ENCODE data around the gene KLRG1. TPM values are rescaled to one million over a fixed set of nuclear protein-coding genes. Genes with fewer than 3 reads are reported as not detected.

The KLRG1 gene
- polyA plus RNA-seq, 1 of the 3 experiments (the other 2 are of a cell fraction): 5.1 TPM

DNA sequence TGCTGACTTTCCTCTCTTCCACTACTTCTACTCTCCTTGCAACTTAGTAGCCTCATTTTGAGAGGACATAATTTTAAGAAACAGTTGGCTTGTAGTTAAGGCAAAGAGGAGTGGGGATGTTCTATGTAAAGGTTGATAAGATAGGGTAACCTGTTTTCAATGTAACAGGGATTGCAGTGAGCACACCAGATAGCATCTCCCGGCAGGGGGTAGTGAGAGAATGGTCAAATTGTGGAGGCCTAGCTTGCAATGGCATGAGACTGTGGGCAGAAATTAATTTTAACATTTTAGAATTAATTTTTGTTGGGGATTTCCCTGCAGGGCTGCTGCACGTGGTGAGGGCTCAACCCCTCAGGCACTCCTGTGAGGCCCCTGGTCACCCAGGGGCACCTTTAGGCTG lies 41.4 kb downstream of the KLRG1 start:
- WGBS (ENCODE audit: low lambda C conversion rate): 45% methylated on average over 2 of the region's 2 CpGs
- CTCF ChIA-PET: interaction anchor here (0.7 to 1.7 kb wide), 3 partner anchors 8 to 141 kb away, joined by 3 to 6 read pairs (median 5); no protein-coding TSS in a partner anchor

DNA sequence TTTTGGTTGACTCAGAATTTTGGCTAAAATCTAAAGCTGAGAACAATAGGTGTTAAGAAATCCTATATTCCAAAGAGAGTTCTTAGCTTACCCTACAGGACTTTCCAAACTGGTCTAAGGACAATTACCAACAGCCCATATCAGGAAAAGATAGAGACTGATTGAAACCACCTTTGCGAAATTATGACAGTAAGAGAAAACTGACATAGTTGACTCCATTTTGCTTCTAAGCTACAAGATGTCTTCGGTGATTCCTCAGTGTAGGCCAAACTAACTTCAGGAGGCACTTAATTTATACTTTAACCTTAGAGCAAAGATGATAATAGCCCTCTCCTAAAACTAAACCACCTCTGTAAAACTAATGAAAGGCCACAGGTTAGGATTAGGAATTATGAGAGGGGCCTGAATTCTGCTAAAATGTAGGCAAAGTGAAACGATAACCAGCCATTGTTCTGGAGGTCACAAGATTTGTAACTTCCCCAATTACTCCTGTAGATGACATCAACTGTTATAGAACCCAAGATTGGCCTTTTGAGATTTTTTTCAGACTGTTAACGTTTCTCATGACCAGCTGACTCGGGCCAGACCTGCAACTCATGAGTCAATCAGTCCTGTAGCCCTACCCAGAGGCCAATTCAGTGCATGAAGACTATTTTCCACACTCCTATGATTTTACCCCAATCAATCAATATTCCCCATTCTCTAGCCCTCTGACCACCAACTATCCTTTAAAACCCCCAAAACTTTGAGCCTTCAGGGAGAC lies 43.0 kb downstream of the KLRG1 start:
- Histone ChIP-seq H3K4me1 (ENCODE audit: control insufficient read depth in 1 of 2, insufficient read depth in 2 of 2, low read depth in 1 of 2, low read length in 1 of 2) (no peaks in the 10 kb centered on the region), H2AFZ (ENCODE audit: low read depth) (no peak overlapping the region), H3K27ac (ENCODE audit: low read depth in 2 of 2, low read length in 1 of 2) (no peak overlapping the region), H3K27me3 (ENCODE audit: insufficient read depth) (no peaks in the 10 kb centered on the region), H3K9me3 (no peaks in the 10 kb centered on the region), H4K20me1 (ENCODE audit: insufficient read depth) (no peaks in the 10 kb centered on the region), H3K4me3 (ENCODE audit: low read depth in 2 of 2, low read length in 1 of 2) (no peak overlapping the region), H3K36me3 (replicated peaks in 1 of 2; ENCODE audit: control insufficient read depth in 1 of 2, insufficient read depth in 2 of 2, low read length in 1 of 2) (no peaks in the 10 kb centered on the region), H3K9me2 (no peaks in the 10 kb centered on the region), H3K4me2 (no peak overlapping the region), H3F3A (replicated peaks; ENCODE audit: insufficient read depth) (no peaks in the 10 kb centered on the region), H3K79me2 (ENCODE audit: insufficient read depth) (no peaks in the 10 kb centered on the region), H3K9ac (no peak overlapping the region)
- ChIA-PET POLR2A (no interaction called here), CTCF (interaction anchor here (1.0 to 1.4 kb wide), 3 partner anchors 10 to 351 kb away, joined by 3 to 4 read pairs (median 4); no protein-coding TSS in a partner anchor)
- 57% methylated on average over 5 of the region's 5 CpGs for WGBS (ENCODE audit: low lambda C conversion rate)
- no peak for DNase-seq
- TF ChIP-seq IRF3 (IDR thresholded peaks at IDR 0.05; ENCODE audit: low read depth, low read length): no peak
- no peak for TF ChIP-seq USF1 (IDR thresholded peaks at IDR 0.05; ENCODE audit: borderline replicate concordance, low read depth)
- TF ChIP-seq CHD2 (IDR thresholded peaks at IDR 0.05; ENCODE audit: low read length, partially characterized antibody): no peak
- TF ChIP-seq TAF1 (IDR thresholded peaks at IDR 0.05; ENCODE audit: borderline replicate concordance, low read depth, low read length): no peak
- TF ChIP-seq, protein P1, sequence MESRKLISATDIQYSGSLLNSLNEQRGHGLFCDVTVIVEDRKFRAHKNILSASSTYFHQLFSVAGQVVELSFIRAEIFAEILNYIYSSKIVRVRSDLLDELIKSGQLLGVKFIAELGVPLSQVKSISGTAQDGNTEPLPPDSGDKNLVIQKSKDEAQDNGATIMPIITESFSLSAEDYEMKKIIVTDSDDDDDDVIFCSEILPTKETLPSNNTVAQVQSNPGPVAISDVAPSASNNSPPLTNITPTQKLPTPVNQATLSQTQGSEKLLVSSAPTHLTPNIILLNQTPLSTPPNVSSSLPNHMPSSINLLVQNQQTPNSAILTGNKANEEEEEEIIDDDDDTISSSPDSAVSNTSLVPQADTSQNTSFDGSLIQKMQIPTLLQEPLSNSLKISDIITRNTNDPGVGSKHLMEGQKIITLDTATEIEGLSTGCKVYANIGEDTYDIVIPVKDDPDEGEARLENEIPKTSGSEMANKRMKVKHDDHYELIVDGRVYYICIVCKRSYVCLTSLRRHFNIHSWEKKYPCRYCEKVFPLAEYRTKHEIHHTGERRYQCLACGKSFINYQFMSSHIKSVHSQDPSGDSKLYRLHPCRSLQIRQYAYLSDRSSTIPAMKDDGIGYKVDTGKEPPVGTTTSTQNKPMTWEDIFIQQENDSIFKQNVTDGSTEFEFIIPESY (IDR thresholded peaks at IDR 0.05; ENCODE audit: borderline replicate concordance, low read depth): no peak
- no peak for TF ChIP-seq FOXM1 (IDR thresholded peaks at IDR 0.05; ENCODE audit: low read depth)
- no peak for TF ChIP-seq SMC3 (IDR thresholded peaks at IDR 0.05; ENCODE audit: low read depth, low read length)
- no peak for TF ChIP-seq EZH2phosphoT487 (IDR thresholded peaks at IDR 0.05; ENCODE audit: borderline replicate concordance, low read depth)
- no peak for TF ChIP-seq GABPA (IDR thresholded peaks at IDR 0.05; ENCODE audit: low read depth)
- no peak for TF ChIP-seq CTCF (IDR thresholded peaks at IDR 0.05)
- TF ChIP-seq MAX (IDR thresholded peaks at IDR 0.05; ENCODE audit: low read depth): no peak

More for the DNA sequence above, 41.4 kb downstream of the KLRG1 start:
- POLR2A ChIA-PET: no interaction called here
- Histone ChIP-seq H4K20me1 (ENCODE audit: insufficient read depth) (no peaks in the 10 kb centered on the region), H3K27ac (ENCODE audit: low read depth in 2 of 2, low read length in 1 of 2) (no peak overlapping the region), H3K79me2 (ENCODE audit: insufficient read depth) (no peaks in the 10 kb centered on the region), H3K4me2 (no peak overlapping the region), H2AFZ (ENCODE audit: low read depth) (no peak overlapping the region), H3K4me3 (ENCODE audit: low read depth in 2 of 2, low read length in 1 of 2) (no peak overlapping the region), H3K9me2 (no peaks in the 10 kb centered on the region), H3F3A (replicated peaks; ENCODE audit: insufficient read depth) (no peaks in the 10 kb centered on the region), H3K4me1 (ENCODE audit: control insufficient read depth in 1 of 2, insufficient read depth in 2 of 2, low read depth in 1 of 2, low read length in 1 of 2) (no peaks in the 10 kb centered on the region), H3K27me3 (ENCODE audit: insufficient read depth) (no peaks in the 10 kb centered on the region), H3K9me3 (no peaks in the 10 kb centered on the region), H3K9ac (no peak overlapping the region), H3K36me3 (replicated peaks in 1 of 2; ENCODE audit: control insufficient read depth in 1 of 2, insufficient read depth in 2 of 2, low read length in 1 of 2) (no peaks in the 10 kb centered on the region)
- TF ChIP-seq CHD2 (IDR thresholded peaks at IDR 0.05; ENCODE audit: low read length, partially characterized antibody) (no peak), SMC3 (IDR thresholded peaks at IDR 0.05; ENCODE audit: low read depth, low read length) (no peak), SIN3A (IDR thresholded peaks at IDR 0.05; ENCODE audit: borderline replicate concordance, low read depth, low read length) (no peak), JUND (IDR thresholded peaks at IDR 0.05) (no peak), IRF3 (IDR thresholded peaks at IDR 0.05; ENCODE audit: low read depth, low read length) (no peak), NFIC (IDR thresholded peaks at IDR 0.05; ENCODE audit: borderline replicate concordance) (no peak)
- TF ChIP-seq, protein P2, sequence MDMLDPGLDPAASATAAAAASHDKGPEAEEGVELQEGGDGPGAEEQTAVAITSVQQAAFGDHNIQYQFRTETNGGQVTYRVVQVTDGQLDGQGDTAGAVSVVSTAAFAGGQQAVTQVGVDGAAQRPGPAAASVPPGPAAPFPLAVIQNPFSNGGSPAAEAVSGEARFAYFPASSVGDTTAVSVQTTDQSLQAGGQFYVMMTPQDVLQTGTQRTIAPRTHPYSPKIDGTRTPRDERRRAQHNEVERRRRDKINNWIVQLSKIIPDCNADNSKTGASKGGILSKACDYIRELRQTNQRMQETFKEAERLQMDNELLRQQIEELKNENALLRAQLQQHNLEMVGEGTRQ (IDR thresholded peaks at IDR 0.05; ENCODE audit: borderline replicate concordance, low read depth, low read length): no peak
- no peak for DNase-seq
